ENCODE data around the gene PPP1R13B. TPM values are rescaled to one million over a fixed set of nuclear protein-coding genes. Genes with fewer than 3 reads are reported as not detected.
"Not testable (repeated sequence)": the region's sequence is repeated elsewhere in the genome, so short reads cannot be mapped to it uniquely, and the experiment has no call there.

Gene PPP1R13B, protein sequence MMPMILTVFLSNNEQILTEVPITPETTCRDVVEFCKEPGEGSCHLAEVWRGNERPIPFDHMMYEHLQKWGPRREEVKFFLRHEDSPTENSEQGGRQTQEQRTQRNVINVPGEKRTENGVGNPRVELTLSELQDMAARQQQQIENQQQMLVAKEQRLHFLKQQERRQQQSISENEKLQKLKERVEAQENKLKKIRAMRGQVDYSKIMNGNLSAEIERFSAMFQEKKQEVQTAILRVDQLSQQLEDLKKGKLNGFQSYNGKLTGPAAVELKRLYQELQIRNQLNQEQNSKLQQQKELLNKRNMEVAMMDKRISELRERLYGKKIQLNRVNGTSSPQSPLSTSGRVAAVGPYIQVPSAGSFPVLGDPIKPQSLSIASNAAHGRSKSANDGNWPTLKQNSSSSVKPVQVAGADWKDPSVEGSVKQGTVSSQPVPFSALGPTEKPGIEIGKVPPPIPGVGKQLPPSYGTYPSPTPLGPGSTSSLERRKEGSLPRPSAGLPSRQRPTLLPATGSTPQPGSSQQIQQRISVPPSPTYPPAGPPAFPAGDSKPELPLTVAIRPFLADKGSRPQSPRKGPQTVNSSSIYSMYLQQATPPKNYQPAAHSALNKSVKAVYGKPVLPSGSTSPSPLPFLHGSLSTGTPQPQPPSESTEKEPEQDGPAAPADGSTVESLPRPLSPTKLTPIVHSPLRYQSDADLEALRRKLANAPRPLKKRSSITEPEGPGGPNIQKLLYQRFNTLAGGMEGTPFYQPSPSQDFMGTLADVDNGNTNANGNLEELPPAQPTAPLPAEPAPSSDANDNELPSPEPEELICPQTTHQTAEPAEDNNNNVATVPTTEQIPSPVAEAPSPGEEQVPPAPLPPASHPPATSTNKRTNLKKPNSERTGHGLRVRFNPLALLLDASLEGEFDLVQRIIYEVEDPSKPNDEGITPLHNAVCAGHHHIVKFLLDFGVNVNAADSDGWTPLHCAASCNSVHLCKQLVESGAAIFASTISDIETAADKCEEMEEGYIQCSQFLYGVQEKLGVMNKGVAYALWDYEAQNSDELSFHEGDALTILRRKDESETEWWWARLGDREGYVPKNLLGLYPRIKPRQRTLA
- total RNA-seq, result 10 to 100 TPM; 63.0 to 89.3 TPM
- long read RNA-seq, transcript PPP1R13B-213 (5 exons, 970 nt), result major isoform, 7 of 14 reads
- long read RNA-seq, partial matches to known transcripts, result 4 of 14 reads
- long read RNA-seq, other reads (novel, unspliced or antisense), result 3 of 14 reads

DNA sequence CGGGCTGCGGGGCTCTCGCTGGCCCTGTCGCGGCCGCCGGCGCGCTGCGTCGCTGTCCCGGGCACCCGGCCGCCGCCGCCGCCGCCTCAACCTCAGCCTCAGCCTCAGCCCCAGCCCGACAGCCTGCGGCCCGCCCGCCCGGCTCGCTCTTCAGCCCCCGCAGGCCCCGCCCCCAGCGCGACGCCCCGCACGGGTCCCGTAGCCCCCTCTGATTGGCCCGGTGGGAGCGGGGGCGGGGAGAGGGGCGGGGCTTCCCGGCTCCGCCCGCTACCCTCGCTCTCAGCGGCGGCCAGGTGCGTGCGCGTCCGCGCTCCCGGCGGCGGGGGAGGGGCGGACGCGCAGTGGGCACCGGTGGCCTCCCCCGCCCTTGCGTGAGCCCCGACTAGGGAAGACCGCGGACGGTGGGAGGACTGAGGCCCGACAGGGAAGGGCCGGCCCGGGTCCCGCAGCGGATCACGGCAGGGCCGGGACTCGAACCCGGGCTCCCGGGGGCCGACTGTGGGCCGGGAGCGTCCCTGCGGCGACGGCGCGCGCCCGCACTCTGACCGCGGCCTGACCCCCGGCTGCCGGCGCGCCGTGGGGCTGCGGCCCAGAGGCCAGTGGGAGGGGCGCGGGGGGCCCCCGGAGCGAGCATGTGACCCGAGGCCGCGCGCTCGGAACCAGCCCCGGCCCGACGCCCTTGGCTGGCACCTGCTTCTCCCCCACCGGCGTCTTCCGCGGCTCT is at the start of gene PPP1R13B:
PPP1R13B (minus strand) TSS at position 125 of the 724 bp plus-strand sequence. CDS start 268 bp downstream, outside the sequence.
- DNase-seq (peak; percentile 96), ATAC-seq (peak; percentile 97 to 98)
- intact Hi-C loops (cut with DNase I), result loop anchor here in 1 of 2 donors (5.0 kb wide), 1 partner anchor 40 kb away; no protein-coding TSS in a partner anchor

DNA sequence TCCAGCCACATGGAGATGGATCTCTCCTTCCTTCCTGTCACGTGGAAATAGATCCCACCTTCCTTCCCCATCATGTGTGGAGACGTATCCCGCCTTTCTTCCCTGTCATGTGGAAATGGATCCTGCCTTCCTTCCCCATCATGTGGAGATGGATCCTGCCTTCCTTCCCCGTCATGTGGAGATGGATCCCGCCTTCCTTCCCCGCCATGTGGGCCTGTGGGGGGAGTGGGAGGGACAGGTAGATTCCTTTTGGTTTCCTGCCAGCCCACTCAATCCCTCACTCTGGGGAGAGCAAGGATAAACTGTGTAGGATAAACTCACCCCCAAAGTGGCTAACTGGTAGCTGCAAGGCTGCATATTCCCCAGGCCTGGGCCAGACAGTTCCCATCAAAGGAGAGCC is 49.2 kb upstream of the PPP1R13B start:
- DNase-seq (no peak), ATAC-seq (no peak)
- intact Hi-C loops (cut with DNase I), result loop anchor here in 1 of 2 donors (10.0 kb wide), 1 partner anchor 82 kb away; no protein-coding TSS in a partner anchor

DNA sequence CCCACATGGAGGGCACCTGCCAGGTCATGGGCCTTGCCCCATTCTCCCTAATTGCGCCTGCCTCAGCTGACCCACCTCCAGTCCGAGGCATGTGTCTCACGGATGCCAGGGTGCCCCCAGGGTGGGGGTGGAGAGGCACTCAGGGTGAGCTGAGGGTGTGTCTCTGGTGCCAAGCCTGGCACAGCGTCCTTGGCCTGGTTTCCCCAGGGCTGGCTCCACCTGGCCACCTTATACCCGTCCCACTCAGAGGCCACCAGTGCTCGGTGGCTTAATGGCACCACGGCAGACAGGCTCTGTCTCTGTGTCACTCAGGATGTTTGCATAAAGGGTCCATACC is 47.3 kb upstream of the PPP1R13B start:
- intact Hi-C loops (cut with DNase I), result loop anchor here in 1 of 2 donors (10.0 kb wide), 1 partner anchor 80 kb away; no protein-coding TSS in a partner anchor
- DNase-seq (no peak), ATAC-seq (no peak)

DNA sequence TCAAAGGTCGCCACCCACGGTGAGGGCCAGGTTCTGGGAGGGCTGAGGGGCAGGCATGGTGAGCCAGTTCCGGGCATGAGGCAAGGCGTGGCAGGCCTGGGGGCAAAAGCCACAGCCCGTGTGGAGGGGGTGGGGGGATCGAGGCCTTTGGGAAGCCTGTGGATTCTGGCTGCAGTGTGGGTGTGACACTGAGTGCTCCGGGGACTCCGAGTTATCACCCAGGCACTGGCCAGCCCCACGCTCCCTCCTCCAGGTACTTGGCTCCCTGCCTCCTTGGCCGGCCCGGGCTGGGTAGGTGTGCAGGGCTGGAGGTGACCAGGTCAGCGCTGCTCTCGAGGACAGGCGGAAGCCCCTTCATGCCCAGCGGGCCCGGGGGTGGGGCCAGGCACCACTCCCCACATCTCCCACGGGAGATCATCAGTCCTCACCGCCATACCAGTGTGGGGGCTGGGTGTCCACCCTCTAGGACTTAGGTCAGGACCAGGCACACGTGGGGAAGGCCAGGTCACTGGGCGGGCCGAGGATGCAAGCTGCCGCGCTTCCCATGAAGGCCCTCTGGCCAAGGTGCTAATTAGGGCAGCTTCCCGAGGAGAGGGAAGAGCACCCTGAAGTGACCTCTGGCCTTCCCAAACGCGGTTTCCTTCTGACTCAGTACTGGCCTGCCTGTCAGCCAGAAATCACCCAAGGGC is 46.8 kb upstream of the PPP1R13B start:
- no peak for ATAC-seq
- DNase-seq, result no peak
- intact Hi-C loops (cut with DNase I), result loop anchor here in 1 of 2 donors (10.0 kb wide), 1 partner anchor 79 kb away; no protein-coding TSS in a partner anchor

DNA sequence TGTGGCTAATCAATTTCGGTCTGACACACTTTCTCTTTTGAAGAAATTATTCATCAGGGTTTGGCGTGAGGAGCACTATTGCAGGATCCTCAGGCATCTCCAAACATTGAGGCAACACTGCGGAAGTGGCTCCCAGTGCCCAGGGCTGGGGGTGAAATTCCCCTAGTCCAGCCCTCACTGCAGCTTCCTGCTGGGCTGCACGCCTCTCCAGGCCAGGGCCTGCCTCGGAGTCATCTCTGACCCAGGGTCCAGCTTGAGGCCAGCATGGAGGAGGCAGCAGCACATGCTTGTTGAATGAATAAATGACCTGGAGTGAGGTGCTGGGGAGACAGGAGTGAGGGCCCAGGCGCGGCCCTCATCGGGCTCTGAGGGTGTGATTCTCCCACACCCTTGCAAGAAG is 44.9 kb upstream of the PPP1R13B start:
- intact Hi-C loops (cut with DNase I), result loop anchor here in 1 of 2 donors (10.0 kb wide), 1 partner anchor 77 kb away; no protein-coding TSS in a partner anchor
- DNase-seq (no peak), ATAC-seq (no peak)

DNA sequence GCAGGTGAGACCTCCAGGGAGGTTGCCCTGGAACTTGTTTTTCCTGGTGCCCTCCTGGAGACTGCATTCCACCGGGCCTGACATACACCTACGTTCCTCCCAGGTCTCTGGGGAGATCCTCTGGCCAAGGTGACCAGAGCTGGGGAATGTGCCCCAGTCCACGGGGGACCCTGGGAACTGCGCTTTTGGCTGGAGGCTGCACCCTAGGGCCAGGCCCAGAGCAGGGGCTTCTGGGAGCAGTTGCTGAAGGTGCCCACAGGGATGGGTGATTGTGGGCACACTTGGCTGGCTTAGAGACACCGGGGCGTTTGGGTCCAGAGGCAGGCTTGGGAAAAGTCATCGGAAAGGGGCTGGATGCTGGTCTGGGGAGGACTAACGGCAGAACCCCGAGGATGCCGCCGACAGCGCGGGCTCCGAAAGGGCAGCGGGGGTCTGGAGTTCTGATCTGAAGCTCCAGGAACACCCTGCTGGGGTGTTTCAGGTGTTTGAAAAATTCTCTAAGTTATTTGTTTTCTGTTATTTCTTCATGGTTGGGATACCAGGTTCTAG is 44.4 kb upstream of the PPP1R13B start:
- DNase-seq, result no peak
- intact Hi-C loops (cut with DNase I), result loop anchor here in 1 of 2 donors (10.0 kb wide), 1 partner anchor 77 kb away; no protein-coding TSS in a partner anchor
- ATAC-seq, result no peak

DNA sequence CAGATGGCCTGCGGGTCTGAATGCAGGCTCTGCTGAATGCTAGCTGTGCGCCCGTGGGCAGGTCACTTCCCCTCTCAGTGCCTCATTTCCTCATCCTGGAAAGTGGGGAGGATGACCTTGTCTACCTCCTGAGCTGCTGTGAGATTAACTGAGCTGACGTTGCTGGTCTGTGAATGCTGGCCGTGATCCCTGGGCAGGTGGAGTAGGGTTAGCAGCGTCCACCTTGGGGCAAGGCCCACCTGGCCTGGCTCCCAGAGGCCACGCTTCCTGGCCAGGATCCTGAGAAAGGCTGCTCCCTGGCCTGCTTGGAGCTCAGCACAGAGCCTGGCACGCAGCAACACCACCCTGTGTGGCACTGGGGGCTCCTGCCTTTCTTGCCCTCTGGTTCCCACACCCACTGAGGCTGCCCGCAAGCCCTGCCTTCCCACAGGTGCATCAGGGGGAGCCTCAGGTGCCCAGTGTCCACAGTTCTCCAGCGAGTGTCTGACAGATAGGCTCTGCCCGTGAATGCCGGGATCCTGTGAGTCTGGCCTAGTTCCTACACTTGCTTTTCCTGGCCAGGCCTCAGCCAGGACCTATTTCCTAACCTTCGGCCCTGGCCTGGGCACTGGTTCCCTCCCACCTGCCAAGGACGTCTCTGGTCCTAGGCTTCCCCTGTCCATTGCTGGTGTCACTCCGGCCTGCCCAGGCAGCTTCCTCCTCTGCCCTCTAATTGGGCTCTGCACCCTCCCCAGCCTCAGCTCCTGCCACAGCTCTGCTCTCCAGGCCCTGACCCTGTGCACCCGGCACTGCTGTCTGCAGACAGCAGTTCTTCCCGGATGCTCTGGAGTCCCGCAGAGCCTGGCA is 43.7 kb upstream of the PPP1R13B start:
- ATAC-seq, result peak; percentile 8 to 42
- intact Hi-C loops (cut with DNase I), result loop anchor here in 1 of 2 donors (10.0 kb wide), 1 partner anchor 76 kb away; no protein-coding TSS in a partner anchor
- no peak for DNase-seq

DNA sequence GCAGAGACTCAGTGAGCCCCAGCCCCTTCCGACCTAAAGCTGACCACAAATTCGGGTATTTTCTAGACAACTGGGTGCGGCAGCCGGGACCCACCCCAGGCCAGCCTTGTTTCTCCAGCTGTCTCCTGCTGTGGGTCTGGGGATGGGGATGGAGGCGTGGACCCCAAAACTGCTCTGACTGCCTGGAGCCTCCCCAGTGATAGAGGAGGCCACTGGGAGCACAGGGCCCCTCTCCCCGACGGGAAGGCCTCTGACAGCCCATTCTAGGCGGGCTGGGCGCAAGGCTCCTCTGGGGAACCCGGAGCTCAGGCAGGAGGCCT is 42.6 kb upstream of the PPP1R13B start:
- no peak for ATAC-seq
- no peak for DNase-seq
- intact Hi-C loops (cut with DNase I), result loop anchor here in 1 of 2 donors (10.0 kb wide), 1 partner anchor 75 kb away; no protein-coding TSS in a partner anchor

DNA sequence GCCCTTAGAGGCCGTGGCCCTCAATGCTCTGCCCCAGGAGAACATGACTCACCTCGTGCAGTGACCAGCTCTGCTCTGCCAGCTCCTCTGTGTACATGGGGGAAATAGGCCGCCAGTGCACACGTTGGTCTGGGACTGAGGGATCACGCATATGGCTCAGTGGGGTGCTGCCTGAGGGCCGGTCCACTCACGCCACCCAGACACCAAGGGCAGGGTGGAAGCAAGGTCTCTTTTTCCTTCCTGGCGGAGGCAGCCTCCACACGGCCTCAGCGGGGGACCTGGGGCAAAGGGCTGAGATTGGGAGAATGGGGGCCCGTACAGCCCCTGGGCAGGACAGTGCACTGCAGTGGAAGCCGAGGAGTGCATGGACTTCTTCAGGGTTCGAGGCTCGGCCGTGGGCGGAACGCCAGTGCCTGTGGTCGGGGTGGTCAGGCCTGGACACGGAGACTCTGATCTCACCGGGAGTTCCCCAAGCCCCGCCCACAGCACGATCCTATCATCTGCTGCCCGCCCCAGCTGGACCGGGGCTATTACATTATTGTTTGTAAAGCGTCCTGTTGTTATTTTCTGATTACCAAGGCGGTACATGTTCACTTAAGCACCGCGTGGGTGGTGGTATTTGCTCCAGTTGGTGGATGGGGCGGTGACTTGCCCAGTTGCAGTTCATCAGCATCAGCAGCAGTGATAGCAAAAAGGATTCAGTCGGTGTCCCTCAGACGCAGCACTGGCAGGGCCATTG is 42.1 kb upstream of the PPP1R13B start:
- intact Hi-C loops (cut with DNase I), result loop anchor here in 1 of 2 donors (10.0 kb wide), 1 partner anchor 75 kb away; no protein-coding TSS in a partner anchor
- DNase-seq (no peak), ATAC-seq (peak in 1 of 2 donors; percentile 8)

DNA sequence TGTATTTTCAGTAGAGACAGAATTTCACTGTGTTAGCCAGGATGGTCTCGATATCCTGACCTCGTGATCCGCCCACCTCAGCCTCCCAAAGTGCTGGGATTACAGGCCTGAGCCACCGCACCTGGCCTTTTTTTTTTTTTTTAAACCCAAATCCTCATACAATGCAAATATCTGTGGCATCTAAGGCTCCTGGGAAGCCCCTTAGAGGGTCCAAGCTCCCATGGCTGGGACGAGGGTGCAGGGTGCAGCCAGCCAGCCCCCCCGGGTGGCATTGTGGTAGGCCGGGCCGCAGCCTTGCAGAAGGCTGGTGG is 41.6 kb upstream of the PPP1R13B start:
- DNase-seq; intact Hi-C loops (cut with DNase I); ATAC-seq: not testable (repeated sequence)

DNA sequence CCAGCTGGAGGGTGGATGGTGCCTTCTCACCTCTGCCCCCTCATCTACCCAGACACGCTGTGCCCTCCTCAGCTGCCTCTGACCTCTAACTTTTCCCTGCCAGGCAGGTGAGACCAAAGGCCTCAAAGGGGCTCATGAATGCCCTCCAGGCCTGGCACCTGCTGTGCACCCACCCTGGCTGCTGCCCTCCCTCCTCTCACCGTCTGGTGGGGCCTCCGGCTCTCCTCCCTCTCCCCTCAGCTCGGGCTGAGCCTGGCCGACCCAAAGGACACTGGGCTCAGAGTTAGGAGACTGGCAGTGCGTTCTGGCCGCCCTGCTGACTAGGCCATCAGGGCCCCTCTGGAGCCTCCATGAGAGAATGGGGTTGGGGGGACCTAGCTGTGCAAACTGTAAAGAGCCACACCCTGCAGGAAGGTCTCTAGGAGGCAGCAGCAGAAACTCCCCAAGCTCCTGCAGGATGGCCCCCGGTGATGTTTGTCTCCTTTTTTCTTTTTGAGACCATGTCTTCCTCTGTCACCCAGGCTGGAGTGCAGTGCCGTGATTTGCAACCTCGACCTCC is 40.3 kb upstream of the PPP1R13B start:
- no peak for ATAC-seq
- no peak for DNase-seq
- intact Hi-C loops (cut with DNase I), result no loop called here

DNA sequence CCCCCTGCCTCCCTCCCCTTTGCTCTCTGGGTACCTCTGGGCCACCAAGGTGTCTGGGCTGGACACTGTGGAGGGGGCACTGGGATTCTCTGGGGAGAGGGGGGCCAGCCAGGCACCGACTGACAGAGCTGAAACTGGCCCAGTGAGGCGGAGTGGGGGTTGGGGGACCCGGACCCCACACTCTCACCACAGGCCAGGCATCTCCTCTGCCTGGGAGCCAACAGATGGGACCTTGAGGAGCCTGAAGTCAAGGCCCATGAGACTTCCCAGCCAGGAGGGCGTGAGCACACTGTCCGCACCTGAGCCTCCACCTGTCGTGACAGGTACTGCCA is 39.8 kb upstream of the PPP1R13B start:
- ATAC-seq (no peak), DNase-seq (no peak)
- intact Hi-C loops (cut with DNase I), result no loop called here

DNA sequence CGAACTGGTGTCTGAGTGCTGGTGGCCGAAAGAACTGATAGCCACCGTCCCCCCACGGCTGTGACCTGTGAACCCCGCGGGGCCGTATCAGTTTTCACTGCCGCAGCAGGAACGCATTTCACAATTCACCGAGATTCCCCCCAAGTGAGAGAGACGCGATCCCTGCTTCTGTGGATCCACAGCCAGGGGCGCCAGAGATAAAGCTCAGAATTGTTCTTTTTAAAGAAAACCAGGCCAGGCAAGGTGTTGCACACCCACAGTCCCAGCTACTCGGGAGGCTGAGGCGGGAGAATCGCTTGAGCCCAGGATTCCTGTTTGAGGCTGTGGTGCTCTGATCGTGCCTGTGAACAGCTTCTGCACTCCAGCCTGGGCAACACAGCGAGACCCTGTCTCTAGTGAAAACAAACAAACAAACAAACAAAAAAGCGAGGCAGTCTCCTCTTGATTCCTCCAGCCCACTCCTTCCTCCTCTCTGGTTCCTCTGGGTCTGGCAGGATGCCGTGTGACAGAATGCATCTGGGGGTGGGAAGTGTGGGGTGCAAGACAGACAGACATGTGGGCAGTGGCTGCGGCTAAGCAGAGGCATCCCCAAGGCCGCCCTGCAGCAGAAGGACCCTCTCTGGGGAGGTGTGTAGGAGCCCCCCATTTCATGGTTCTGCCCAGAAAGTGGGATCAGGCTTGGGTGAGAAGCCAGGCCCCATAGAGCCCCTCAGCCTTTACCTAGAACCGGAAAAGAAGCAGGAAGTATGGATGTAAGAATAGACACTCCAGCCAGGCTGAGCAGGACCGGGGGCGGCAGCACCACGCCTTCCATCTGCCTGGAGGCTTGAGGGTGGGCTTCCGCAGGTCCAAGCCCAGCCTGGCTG is 39.2 kb upstream of the PPP1R13B start:
- DNase-seq, result no peak
- no peak for ATAC-seq
- intact Hi-C loops (cut with DNase I), result no loop called here

DNA sequence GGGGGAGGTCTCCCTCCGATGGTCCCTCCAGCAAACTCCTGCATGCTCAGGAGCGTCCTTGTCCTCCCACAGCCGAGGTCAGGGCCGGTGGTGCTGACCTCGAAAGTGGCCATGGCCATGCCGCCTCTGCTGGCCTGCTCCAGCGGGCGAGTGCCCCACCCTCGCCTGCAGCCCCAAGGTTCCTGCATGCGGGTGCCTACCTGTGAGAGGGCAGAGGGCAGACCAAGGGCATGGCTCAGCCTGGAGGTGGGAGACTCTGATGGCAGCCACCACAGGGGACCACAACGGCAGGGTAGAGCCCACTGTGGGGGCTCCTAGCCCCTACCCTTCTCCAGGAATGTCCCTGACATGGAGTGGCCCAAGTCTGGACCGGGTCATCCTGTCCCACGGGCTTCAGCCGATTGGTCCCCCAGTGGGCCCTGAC is 38.1 kb upstream of the PPP1R13B start:
- ATAC-seq (no peak), DNase-seq (no peak)
- intact Hi-C loops (cut with DNase I), result no loop called here

DNA sequence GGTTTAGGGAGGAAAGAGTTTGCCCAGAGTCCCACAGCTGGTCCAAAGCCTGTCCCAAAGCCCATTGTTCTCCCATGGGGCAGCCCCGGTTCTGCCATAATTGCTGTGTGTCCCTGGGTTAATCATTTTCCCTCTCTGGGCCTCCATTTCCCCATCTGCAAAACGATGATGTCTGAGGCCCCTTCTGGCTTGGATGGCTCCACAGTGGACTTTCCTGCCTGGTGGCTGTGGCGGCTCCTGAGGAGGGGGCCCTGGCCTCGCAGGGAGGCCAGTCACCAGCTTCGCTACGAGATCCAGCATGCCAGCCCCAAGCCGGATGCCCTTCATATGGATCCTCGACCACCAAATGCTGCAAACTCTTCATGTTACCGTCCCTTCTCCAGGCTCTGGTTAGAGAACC is 37.5 kb upstream of the PPP1R13B start:
- ATAC-seq, result no peak
- intact Hi-C loops (cut with DNase I), result loop anchor here in 1 of 2 donors (5.0 kb wide), 1 partner anchor 78 kb away; no protein-coding TSS in a partner anchor
- no peak for DNase-seq
